NCI-H2196 treated with DMSO at 0.1 percent for 48 hours (cell line): ENCODE data around the gene IFTAP.
"Not testable (repeated sequence)": the region's sequence is repeated elsewhere in the genome, so short reads cannot be mapped to it uniquely, and the experiment has no call there.

ENCODE experiments used
- DNase-seq: peaks from one replicate; lab custom pipeline; 2025; ENCODE audit not compliant: unreplicated experiment; lab: John Stamatoyannopoulos, UW

Gene IFTAP

DNA sequence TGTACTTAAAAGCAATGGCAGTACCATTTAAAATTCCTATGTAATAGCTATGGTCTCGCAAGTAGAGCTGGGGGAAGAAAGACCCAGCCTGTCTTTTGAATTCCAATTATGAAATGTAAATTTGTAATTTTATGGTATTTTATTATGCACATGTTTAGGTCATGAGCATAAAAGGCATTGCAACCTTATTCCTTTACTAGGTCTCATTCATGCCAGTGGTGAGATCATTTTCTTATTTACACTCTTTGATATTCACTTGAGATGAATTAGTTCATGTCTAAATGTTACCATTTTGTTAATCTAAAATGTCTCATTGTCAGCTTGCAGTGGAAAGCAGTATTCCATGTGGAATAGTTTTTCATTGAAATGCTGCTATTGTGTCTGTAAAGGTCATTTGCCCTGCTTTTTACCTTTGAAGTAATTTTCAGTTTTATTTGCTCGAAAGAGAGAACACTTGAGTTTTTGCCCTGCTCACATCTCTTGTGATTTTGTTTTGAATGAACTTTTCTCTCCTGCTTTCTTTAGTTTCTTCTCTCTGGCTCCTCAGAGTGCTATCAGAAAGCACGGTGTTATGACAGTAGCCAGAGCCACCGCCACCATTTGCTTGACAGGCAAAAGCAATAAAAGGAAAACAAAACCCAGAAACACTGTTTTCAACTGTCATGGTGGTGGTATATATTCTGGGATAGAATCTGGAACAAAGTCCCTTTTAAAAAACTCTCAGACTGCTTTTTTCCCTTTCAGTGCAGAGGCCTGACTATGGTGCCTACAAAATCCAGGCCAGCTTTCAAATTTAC lies 41.0 kb downstream of the IFTAP start:
- no peak for DNase-seq

DNA sequence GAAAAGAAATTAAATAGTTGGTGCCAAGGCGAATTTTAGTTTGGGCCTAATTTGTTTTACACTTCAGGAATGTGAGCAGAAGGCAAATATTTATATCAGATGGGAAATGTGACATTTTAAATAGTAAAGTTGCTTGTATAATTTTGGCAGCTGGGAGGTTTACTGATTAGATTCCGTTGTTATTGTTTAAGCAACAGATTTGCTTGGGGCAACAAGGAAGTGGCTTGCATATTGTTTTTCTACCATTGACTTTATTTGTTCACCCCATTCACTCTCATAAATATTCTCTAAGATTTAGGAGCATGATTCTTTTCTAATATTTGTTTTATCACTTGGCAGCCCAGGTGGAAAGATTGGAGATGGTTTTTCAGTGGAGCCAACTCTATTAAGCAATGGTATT lies 44.3 kb downstream of the IFTAP start:
- no peak for DNase-seq

DNA sequence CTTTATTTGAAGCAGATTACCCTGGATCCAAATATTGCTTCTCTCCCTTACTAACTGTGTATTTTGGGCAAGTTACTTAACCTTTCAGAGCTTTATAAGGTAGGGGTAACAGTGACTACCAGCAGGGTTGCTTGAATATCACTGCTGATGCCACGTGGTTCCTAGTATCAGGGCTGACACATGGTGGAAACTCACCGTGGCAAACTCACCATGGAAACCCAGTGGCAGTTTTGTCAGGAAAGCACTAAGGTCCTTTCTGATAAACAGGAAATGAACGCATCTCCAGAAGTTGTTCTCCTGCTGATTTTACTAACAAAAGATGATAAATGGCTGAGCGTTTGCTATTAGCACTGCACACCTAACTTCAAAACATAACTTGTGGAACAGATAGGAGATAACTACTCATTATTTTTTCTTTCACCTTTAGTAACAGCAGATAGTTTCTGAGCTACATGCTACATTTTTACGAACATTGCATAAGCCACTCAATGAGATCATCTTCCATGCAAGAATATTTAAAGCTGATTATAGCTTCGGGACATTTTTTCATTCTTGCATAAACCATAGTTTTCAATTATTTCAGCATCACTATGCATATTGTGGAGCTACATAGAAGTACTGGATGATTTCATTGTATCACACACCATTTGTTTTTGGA lies 63.4 kb downstream of the IFTAP start:
- DNase-seq = no peak

DNA sequence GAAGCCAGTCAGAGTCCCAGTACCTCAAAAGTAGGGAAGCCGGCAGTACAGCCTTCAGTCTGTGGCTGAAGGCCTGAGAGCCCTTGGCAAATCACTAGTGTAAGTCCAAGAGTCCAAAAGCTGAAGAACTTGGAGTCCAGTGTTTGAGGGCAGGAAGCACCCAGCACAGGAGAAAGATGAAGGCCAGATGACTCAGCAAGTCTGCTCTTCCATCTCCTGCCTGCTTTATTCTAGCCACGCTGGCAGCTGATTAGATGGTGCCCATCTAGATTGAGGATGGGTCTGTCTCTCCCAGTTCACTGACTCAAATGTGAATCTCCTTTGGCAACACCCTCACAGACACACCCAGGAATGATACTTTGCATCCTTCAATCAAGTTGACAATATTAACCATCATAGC lies 67.1 kb downstream of the IFTAP start:
- not testable (repeated sequence) for DNase-seq

- peak; percentile 8 for DNase-seq
These were observed 78.6 kb downstream of the IFTAP start for GRCh38 chr11:36672815-36673450.

DNA sequence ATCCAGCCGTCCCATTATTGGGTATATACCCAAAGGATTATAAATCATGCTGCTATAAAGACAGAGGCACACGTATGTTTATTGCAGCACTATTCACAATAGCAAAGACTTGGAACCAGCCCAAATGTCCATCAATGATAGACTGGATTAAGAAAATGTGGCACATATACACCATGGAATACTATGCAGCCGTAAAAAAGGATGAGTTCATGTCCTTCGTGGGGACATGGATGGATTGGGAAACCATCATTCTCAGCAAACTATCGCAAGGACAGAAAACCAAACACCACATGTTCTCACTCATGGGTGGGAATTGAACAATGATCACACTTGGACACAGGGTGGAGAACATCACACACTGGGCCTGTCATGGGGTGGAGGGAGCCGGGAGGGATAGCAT lies 85.2 kb downstream of the IFTAP start:
- not testable (repeated sequence) for DNase-seq

DNA sequence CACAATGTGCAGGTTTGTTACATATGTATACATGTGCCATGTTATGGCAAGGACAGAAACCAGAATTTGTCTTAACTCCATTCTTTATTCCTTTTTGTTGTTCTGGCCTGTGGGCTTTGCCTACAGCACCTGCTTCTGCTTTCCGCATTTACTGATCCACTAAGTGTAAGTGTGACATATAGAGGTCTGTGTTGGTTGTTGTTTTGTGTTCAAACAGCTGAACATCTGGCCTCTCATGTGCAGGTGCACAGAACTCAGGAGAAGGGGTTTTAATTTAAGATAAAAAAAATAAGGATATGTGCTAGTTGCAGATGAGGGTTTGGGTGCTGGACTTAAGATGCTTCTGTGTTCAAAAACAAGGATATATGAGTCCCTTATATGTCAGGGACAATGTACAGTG lies 89.5 kb downstream of the IFTAP start:
- no peak for DNase-seq

GRCh38 chr11:36684840-36685801 lies 90.8 kb downstream of the IFTAP start:
- no peak for DNase-seq

DNA sequence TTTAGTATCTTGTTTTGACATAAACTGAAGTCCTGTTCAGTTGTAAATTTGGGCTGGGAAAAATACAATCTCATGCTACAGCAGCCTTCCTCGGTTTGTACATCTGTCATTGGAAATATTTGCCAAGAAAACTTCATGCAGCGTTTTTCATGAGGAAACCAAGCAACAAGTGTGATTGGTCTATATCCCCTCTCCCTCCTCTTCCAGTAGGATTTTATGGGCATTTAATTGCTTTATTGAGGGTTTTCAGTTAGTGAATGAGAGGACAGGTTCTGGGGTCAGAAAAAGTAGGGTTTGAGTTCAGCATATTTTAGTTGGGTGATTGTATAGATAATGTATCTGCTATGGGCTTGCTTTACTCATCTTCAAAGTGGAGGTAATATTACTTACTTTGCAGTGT lies 93.8 kb downstream of the IFTAP start:
- DNase-seq = no peak

- no peak for DNase-seq
These were observed 94.4 kb downstream of the IFTAP start for GRCh38 chr11:36688571-36689291.

DNA sequence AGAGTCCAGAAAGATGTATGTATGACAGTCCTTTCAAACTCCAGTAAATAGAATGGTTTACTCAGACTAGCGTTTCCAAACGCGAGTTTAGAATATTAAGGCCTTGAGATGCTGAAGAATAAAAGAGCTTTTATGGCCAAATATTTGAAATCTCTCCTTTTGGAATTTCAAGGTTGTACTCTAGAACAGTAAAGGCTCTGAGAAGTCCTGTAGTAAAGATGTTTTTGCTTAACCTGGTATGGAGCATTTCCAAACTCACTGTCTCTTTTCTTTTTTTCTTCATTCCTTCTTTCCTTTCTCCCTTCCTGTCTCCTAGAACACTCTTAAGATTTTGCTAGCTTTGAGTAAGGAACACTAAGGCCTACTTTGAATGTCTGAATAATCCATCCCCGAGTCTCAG lies 95.1 kb downstream of the IFTAP start:
- no peak for DNase-seq

GRCh38 chr11:36692704-36693103 lies 98.4 kb downstream of the IFTAP start:
- DNase-seq = no peak

DNA sequence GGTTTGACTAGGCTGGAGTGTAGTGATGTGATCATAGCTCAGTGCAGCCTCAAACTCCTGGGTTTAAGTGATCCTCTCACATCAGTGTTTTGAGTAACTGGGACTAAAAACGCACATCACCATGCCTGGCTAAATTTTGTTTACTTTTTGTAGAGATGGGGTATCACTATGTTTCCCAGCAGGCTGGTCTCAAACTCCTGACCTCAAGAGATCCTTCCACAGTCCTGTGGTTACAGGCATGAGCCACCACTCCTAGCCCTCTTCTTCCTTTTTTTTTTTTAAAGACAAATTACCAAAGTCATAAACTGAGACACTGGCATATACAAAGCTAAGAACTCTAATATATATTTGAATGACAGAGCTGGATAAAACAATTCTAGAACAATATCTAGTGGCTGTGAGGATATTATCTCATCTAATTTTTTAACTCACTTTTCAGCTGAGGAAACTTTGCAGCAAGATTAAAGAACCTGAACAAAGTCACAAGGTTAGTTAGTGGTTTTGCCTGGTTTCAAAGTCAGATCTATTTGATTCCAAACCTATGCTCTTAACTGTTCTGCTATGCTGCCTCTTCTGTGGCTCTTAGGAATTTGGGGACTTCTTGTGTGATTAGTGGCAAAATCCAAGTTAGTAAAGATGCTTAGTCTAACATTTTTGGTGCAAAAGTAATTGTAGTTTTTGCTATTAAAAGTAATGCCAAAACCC lies 99.0 kb downstream of the IFTAP start:
- no peak for DNase-seq

GRCh38 chr11:36695111-36695510 lies 100.8 kb downstream of the IFTAP start:
- DNase-seq = no peak

GRCh38 chr11:36695571-36695970 lies 101.3 kb downstream of the IFTAP start:
- DNase-seq = no peak

DNA sequence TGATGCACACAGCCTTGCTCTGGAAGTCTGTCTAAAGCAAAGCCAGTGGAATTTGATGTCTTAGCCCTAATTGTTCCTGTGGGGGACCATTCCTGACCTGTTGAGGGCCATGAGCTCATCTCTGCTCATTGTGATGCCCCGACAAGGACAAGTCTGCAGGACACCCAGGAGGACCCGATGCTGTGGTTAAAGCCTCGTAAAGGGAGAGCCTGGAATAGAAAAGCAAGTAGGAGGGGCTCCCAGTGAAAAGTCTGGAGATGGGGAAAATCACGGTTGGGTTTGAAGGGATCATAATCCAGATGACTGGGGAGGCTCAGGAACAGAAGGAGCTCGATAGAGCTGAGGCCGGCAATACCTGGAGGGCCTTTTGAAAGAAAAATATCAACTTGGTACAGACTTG lies 102.2 kb downstream of the IFTAP start:
- DNase-seq = no peak

DNA sequence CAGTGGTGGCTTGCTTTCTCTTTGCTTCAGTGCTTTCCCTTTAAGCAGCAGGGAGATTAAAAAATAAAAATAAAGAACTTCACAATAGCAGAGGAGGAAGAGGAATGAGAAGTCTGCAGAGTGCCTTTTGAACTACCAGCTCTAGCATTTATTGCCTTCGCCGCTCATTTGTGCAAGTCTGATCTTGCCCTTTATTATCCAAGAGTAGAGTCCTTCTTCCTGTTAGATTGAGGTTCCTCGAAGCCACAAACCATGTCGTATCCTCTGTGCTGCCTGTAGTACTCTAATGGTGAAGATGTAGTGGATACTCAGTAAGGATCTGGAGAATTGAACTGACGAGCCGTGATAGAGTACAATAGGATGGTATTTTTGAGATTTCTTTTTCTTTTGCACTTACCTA lies 105.0 kb downstream of the IFTAP start:
- no peak for DNase-seq

GRCh38 chr11:36700246-36700645 lies 105.9 kb downstream of the IFTAP start:
- DNase-seq = no peak

DNA sequence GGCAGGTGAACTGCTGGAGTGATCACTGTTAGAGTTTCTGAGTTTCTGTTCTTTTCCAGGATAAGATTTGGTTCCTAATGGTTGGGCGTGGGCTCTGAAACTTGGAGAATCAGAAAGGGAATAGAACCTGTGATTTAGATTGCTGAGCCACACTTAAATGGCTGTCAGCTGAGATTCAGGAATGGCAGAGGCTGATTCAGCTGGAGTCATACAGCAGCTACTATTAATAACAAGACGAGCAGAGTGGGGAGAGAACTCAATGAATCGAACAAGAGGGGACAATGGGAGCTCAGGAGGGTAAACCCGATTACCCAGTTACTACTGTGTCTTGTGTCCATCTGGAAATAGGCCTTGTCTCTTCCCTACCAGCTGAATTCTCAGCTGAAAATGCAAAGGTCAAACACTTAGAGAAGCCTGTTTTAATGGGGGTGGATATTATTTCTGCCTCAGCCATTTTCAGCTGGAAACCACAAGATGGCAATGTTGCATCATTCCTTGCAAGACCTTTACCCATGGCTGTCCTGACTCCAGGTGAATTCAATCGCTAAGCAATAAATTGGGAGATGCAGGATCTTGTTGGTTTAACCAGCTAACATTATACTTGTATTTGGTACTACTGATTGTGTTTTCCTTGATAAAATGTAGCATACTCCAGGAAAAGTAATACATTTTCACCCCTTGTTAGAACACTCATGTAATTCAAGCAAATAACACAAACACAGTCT lies 108.2 kb downstream of the IFTAP start:
- peak; percentile 18 for DNase-seq
